Brain microvascular endothelial cell (primary cell): ENCODE measurements around the gene PI3.

Experiments used
- DNase-seq: peaks from one replicate; pipeline ENCODE4 v3.0.0-alpha.2; 2020
- H3K27ac ChIP-seq: fragments of 250-450 bp; sonication (Bioruptor Pico); 2 replicates; pipeline ENCODE4 v1.5.1; 2020; ENCODE audit warnings: mild to moderate bottlenecking, moderate library complexity
- H3K27me3 ChIP-seq: fragments of 250-450 bp; sonication (Bioruptor Pico); replicated peaks from 2 replicates; pipeline ENCODE4 v1.5.1; 2020; ENCODE audit warnings: mild to moderate bottlenecking
- H3K36me3 ChIP-seq: fragments of 250-450 bp; sonication (Bioruptor Pico); replicated peaks from 2 replicates; pipeline ENCODE4 v1.5.1; 2020; ENCODE audit warnings: mild to moderate bottlenecking
- H3K4me3 ChIP-seq: 2 replicates; pipeline ENCODE4 v1.5.1; 2011; ENCODE audit warnings: low read depth, mild to moderate bottlenecking, control low read depth, low read length, moderate library complexity
- CTCF ChIP-seq: IDR thresholded peaks from 2 replicates; pipeline ENCODE4 v1.5.1; 2011; ENCODE audit warnings: low read depth, mild to moderate bottlenecking, moderate library complexity, low read length, control low read depth, inconsistent platforms; ENCODE audit errors: missing control alignments
- in situ Hi-C: cut with HindIII; loops from 2 replicates; pipeline ENCODE4 v1.10.0; 2017; ENCODE audit warnings: low sequenced_read_pairs, low pct_ligation_motif_present

The PI3 gene

GRCh38 chr20:45211569-45212474 is 37.1 kb downstream of the PI3 start:
- no peak overlapping the region for H3K27ac ChIP-seq
- H3K27me3 ChIP-seq = no peaks in the 10 kb centered on the region
- TF ChIP-seq CTCF = no peak
- no peak for DNase-seq
- H3K4me3 ChIP-seq = no peak overlapping the region
- in situ Hi-C loops = no loop called here
- H3K36me3 ChIP-seq = no peaks in the 10 kb centered on the region

GRCh38 chr20:45212836-45213235 is 38.1 kb downstream of the PI3 start:
- Histone ChIP-seq H3K36me3 (no peaks in the 10 kb centered on the region), H3K27ac (no peak overlapping the region), H3K27me3 (no peaks in the 10 kb centered on the region), H3K4me3 (no peak overlapping the region)
- TF ChIP-seq CTCF = no peak
- DNase-seq = no peak
- in situ Hi-C loops = no loop called here

GRCh38 chr20:45218124-45218523 is 43.4 kb downstream of the PI3 start:
- Histone ChIP-seq H3K27me3 (no peaks in the 10 kb centered on the region), H3K27ac (no peak overlapping the region), H3K36me3 (no peaks in the 10 kb centered on the region), H3K4me3 (no peak overlapping the region)
- no peak for DNase-seq
- no peak for TF ChIP-seq CTCF
- in situ Hi-C loops = no loop called here

GRCh38 chr20:45218636-45219035 is 43.9 kb downstream of the PI3 start:
- in situ Hi-C loops = no loop called here
- H3K27ac ChIP-seq = no peak overlapping the region
- H3K27me3 ChIP-seq = no peaks in the 10 kb centered on the region
- H3K4me3 ChIP-seq = no peak overlapping the region
- no peak for DNase-seq
- no peaks in the 10 kb centered on the region for H3K36me3 ChIP-seq
- TF ChIP-seq CTCF = no peak

- H3K27me3 ChIP-seq = no peaks in the 10 kb centered on the region
- H3K4me3 ChIP-seq = no peak within 1 kb of the TSS
- no peaks in the 10 kb centered on the region for H3K36me3 ChIP-seq
- no peak for TF ChIP-seq CTCF
- H3K27ac ChIP-seq = no peak within 1 kb of the TSS
- in situ Hi-C loops = no loop called here
- DNase-seq = no peak
Measured at GRCh38 chr20:45221076-45221475, 46.4 kb downstream of the PI3 start, which contains the start of gene SEMG2. TSS of gene SEMG2 (plus strand) at chr20:45221373. CDS start at chr20:45221390, 17 bp downstream.
